SJCRH30 (cell line): ENCODE results near the gene VGLL3. TPM values are rescaled to one million over a fixed set of nuclear protein-coding genes. Genes with fewer than 3 reads are reported as not detected.
A peak's percentile ranks its signal among the peaks of the same experiment; 100 is the strongest.
"Not testable (repeated sequence)": the region's sequence is repeated elsewhere in the genome, so short reads cannot be mapped to it uniquely, and the experiment has no call there.

Experiments used
- DNase-seq, 2 experiments: peaks; one replicate each; pipeline ENCODE4 v3.0.0-alpha.2; 2015 to 2020
- H3K27ac ChIP-seq: fragments of 250-450 bp; sonication (Bioruptor Pico); 2 replicates; pipeline ENCODE4 v1.5.1; 2020; ENCODE audit warnings: mild to moderate bottlenecking, moderate library complexity
- H3K27me3 ChIP-seq: fragments of 250-450 bp; sonication (Bioruptor Pico); 2 replicates; pipeline ENCODE4 v1.5.1; 2020; ENCODE audit warnings: mild to moderate bottlenecking, moderate library complexity
- H3K36me3 ChIP-seq: fragments of 250-450 bp; sonication (Bioruptor Pico); 2 replicates; pipeline ENCODE4 v1.5.1; 2020; ENCODE audit warnings: mild to moderate bottlenecking, moderate library complexity
- H3K4me1 ChIP-seq: fragments of 250-450 bp; sonication (Bioruptor Pico); 2 replicates; pipeline ENCODE4 v1.5.1; 2020; ENCODE audit warnings: mild to moderate bottlenecking, moderate library complexity
- H3K4me3 ChIP-seq: fragments of 250-450 bp; sonication (Bioruptor Pico); 2 replicates; pipeline ENCODE4 v1.5.1; 2020; ENCODE audit warnings: mild to moderate bottlenecking, moderate library complexity
- H3K9me3 ChIP-seq: fragments of 250-450 bp; sonication (Bioruptor Pico); replicated peaks from 2 replicates; pipeline ENCODE4 v1.5.1; 2020; ENCODE audit warnings: mild to moderate bottlenecking, moderate library complexity
- total RNA-seq: library from RNA; depleted of rRNA; stranded (reverse); fragments of >200 nt; shearing (Covaris generic); gene quantifications from 2 replicates; pipeline ENCODE4 v1.2.3, GENCODE V29; 2014

Gene VGLL3
- total RNA-seq, 1 experiment from 2014 or later, result 86.6 TPM

DNA sequence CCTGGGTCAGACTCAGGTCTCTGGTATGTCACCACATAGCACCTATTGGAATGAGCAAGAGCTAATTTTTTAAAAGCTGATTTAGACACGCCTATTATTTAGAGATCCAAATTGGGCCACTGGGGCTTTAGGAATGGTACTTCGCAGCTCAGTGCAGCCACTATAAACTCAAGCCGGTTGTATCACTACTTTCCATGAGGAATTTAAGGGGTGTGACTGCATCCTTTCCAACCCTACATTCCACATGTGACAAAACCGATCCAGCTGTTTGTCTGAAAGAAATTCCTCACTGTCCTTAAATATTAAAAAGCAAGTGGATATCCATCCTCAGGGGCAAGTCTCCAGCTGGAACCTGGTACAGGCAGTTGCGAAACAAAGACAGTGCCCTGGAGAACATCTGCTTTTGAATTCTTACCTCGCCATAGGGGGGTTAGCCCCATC, 12.8 kb downstream of the VGLL3 start:
- peaks cover 66% of the 10 kb centered on the region for H3K36me3 ChIP-seq
- H3K27ac ChIP-seq, result peak overlapping the region; percentile 54
- H3K27me3 ChIP-seq, result no peaks in the 10 kb centered on the region
- no peaks in the 10 kb centered on the region for H3K9me3 ChIP-seq
- no peak overlapping the region for H3K4me3 ChIP-seq
- H3K4me1 ChIP-seq, result peaks cover 55% of the 10 kb centered on the region
- DNase-seq, result peak; percentile 38 to 46

DNA sequence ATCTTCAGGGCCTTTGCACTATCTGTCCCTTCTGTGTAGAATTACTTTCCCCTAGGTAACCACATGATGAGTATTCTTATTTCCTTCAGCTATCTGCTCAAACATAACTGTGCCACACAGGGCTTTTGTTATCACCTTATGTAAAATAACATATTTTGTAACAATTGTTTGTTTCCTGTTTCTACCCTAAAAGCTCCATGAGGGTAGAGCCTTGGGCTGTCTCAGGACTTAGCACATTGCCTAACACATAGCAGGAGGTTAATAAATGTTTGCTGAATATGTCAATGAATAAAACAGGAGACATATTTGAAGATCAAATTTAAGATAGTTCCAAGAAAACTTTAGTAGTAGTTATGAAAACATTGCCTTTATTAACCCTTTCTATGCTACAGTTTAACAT, 14.7 kb downstream of the VGLL3 start:
- Histone ChIP-seq H3K9me3 (no peaks in the 10 kb centered on the region), H3K27me3 (no peaks in the 10 kb centered on the region), H3K27ac (no peak overlapping the region), H3K36me3 (peaks cover 79% of the 10 kb centered on the region), H3K4me1 (peaks cover 54% of the 10 kb centered on the region), H3K4me3 (no peak overlapping the region)
- DNase-seq, result no peak

- not testable (repeated sequence) for H3K4me3 ChIP-seq, DNase-seq, H3K9me3 ChIP-seq, H3K27me3 ChIP-seq
- H3K36me3 ChIP-seq, result peaks cover 91% of the 10 kb centered on the region
- H3K4me1 ChIP-seq, result peaks cover 38% of the 10 kb centered on the region
- peak overlapping the region; percentile 75 for H3K27ac ChIP-seq
These were observed 16.8 kb downstream of the VGLL3 start for GRCh38 chr3:86974177-86974576.

DNA sequence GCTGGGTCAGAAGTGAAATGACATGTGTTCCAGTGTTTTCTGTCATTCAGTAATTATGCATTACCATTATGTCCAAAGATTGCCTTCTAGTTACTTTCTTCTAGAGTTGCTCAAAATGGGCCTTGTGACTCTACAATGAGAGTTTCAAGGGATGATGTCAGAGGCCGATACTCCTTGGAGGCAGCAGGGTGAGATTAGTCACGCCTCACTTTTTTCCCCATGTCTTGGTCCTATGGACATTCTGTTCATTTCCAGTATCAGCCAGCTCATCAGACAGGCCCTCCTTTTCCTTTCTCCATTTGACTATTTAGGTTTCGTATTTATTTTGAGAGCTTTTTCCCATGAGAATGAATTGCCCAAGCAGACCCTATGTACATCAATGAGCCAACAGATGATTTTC, 17.5 kb downstream of the VGLL3 start:
- Histone ChIP-seq H3K27me3 (no peaks in the 10 kb centered on the region), H3K4me1 (peaks cover 30% of the 10 kb centered on the region), H3K9me3 (no peaks in the 10 kb centered on the region), H3K36me3 (peaks cover 91% of the 10 kb centered on the region), H3K27ac (peak overlapping the region; percentile 75), H3K4me3 (no peak overlapping the region)
- DNase-seq, result peak; percentile 73 to 85

GRCh38 chr3:86969500-86970189, 21.3 kb downstream of the VGLL3 start:
- H3K9me3 ChIP-seq, result no peaks in the 10 kb centered on the region
- peaks cover 86% of the 10 kb centered on the region for H3K36me3 ChIP-seq
- H3K4me3 ChIP-seq, result no peak overlapping the region
- H3K4me1 ChIP-seq, result peaks cover 15% of the 10 kb centered on the region
- no peaks in the 10 kb centered on the region for H3K27me3 ChIP-seq
- DNase-seq, result peak; percentile 31 to 73
- no peak overlapping the region for H3K27ac ChIP-seq

DNA sequence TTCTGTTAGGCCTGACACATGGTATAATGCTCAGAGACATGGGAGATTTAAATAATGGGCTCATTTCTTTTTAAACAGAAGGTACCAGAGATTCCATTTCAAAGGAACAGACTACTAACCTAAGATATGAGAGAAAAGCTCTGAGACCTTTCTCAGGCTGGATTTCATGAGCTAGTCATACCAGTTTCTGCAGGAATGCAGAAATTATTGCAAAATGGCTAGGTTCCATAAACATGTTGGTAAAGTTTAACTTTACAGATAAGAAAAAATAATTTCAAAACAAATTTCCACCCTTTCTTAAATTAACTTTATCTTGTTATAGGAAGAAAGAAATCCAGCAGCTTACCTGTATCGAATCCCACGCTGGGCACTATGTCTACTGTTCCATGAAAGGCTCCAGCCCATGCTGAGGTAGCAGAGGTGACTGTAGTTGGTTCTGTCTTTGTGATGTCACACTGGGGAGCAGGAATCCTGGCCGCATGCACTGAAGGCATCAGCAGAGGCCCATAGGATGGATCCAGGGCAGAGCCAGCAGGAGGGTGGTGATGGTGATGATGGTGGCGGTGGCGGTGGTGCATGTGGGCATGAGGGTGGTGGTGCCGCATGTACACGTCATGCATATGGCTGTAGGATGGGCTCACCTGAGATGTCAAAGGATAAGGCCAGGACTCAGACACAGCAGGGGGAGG, 22.6 kb downstream of the VGLL3 start:
- H3K9me3 ChIP-seq, result no peaks in the 10 kb centered on the region
- H3K27ac ChIP-seq, result no peak overlapping the region
- H3K27me3 ChIP-seq, result no peaks in the 10 kb centered on the region
- peaks cover 84% of the 10 kb centered on the region for H3K36me3 ChIP-seq
- no peak for DNase-seq
- H3K4me3 ChIP-seq, result no peak overlapping the region
- H3K4me1 ChIP-seq, result peaks cover 8% of the 10 kb centered on the region

DNA sequence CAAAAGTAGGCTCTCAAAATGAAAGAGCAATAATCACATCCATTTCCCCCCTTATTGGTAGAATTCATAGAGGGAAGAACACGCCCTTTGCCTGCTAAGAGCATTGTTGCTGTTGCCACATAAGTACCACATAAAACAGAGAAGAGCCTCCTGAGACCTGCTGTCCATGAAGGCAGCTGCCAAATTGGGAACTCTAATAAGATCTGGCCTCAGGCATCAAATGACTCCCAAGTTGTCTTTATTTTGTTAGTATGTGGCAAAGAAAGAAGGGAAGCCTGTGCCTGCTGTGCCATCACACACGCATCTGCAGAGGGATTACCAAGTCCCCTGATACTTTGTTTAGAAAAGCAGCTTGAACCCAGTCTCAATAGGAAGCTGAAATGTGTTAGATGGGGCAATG, 23.9 kb downstream of the VGLL3 start:
- Histone ChIP-seq H3K27ac (no peak overlapping the region), H3K36me3 (peaks cover 79% of the 10 kb centered on the region), H3K4me3 (no peak overlapping the region), H3K4me1 (peaks cover 2% of the 10 kb centered on the region), H3K9me3 (no peaks in the 10 kb centered on the region), H3K27me3 (no peaks in the 10 kb centered on the region)
- DNase-seq, result peak in 1 of 2 experiments; percentile 46

DNA sequence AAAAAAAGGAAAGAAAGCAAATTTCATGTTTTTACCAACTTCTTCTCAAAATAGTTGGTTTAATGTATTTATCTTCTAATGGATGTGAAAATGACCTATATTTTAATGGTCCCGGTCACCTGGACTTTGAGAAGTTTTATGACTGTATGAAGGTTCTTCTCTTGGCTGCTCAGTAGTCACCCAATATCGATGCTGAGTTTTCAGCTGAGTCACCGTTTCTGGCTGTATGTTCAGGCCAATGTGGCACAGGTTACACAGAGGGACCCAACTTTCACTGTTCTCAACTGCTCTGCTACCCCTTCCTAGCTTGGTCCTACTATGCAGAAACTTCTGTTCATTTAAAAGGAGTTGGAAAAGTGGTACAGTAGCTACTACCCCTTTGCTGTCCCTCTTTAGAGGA, 25.8 kb downstream of the VGLL3 start:
- peaks cover 83% of the 10 kb centered on the region for H3K36me3 ChIP-seq
- H3K9me3 ChIP-seq, result no peaks in the 10 kb centered on the region
- no peak overlapping the region for H3K4me3 ChIP-seq
- no peak for DNase-seq
- H3K4me1 ChIP-seq, result peaks cover 7% of the 10 kb centered on the region
- no peaks in the 10 kb centered on the region for H3K27me3 ChIP-seq
- no peak overlapping the region for H3K27ac ChIP-seq

DNA sequence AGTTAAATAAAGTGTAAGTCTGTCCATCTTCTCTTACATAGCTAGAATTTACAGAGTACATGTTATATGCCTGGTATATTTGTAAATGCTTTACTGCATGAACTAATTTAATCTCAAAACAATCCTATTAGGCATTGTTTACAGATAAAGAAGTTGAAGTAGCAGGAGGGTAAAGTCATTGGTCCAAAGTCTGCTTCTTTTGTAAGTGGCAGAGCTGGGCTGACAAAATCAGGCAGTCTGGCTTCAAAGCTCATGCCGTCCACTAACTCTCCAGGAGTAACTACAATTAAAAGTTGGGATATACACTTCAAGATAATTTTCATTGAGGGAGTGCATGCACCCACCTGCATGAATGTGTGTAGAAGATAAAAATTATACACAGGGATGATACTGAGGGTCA, 27.3 kb downstream of the VGLL3 start:
- Histone ChIP-seq H3K4me1 (peaks cover 7% of the 10 kb centered on the region), H3K9me3 (no peaks in the 10 kb centered on the region), H3K27me3 (no peaks in the 10 kb centered on the region), H3K27ac (no peak overlapping the region), H3K36me3 (peaks cover 77% of the 10 kb centered on the region), H3K4me3 (no peak overlapping the region)
- no peak for DNase-seq

GRCh38 chr3:86961297-86961696, 29.7 kb downstream of the VGLL3 start:
- Histone ChIP-seq H3K4me3 (no peak overlapping the region), H3K9me3 (no peaks in the 10 kb centered on the region), H3K36me3 (peaks cover 73% of the 10 kb centered on the region), H3K27me3 (no peaks in the 10 kb centered on the region), H3K27ac (no peak overlapping the region), H3K4me1 (peaks cover 7% of the 10 kb centered on the region)
- DNase-seq, result no peak

DNA sequence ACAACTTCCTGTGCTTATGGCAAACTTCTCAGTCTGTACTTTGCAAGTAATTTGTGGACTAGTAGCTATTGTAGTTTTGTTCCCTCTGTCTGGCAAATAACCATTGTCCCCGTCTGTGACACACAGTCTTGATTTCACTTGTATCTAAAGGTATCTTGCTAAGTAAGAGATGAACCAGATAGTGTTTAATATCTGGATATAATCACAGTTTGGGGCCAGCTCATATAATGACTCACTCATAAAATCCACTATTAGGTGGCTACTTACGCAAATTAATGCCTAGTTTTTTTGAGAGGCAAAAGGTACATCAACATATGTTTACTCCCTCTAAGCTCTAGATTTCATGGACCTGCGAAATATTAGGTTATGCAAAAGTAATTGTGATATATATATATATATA, 30.4 kb downstream of the VGLL3 start:
- Histone ChIP-seq H3K4me1 (peaks cover 7% of the 10 kb centered on the region), H3K9me3 (no peaks in the 10 kb centered on the region), H3K27ac (no peak overlapping the region), H3K27me3 (no peaks in the 10 kb centered on the region), H3K36me3 (peaks cover 65% of the 10 kb centered on the region), H3K4me3 (no peak overlapping the region)
- no peak for DNase-seq

DNA sequence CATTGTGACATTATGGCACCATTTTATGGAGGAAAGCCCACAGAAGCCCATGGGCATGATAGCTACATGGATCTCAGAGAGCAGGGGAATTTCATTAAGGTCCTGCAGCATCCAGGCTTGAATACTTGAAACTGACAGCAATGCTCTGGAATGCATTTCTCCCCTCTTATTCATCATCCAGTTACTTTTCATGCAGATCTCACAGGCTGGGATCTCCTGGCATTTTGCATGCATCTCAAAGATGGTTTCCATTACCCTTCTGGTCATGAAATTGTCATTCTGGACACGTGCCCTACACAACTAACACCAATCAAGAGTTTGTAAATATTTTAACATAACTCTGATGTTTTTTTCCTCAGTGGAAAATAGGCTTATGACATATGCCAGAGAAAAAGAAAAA, 32.4 kb downstream of the VGLL3 start:
- Histone ChIP-seq H3K27me3 (no peaks in the 10 kb centered on the region), H3K36me3 (peaks cover 54% of the 10 kb centered on the region), H3K4me1 (peaks cover 25% of the 10 kb centered on the region), H3K9me3 (no peaks in the 10 kb centered on the region), H3K4me3 (no peak overlapping the region), H3K27ac (no peak overlapping the region)
- DNase-seq, result no peak

- Histone ChIP-seq H3K4me1 (peaks cover 19% of the 10 kb centered on the region), H3K27me3 (no peaks in the 10 kb centered on the region), H3K27ac (no peak overlapping the region), H3K36me3 (peaks cover 34% of the 10 kb centered on the region), H3K9me3 (no peaks in the 10 kb centered on the region), H3K4me3 (no peak overlapping the region)
- DNase-seq, result peak in 1 of 2 experiments; percentile 48
These were observed 36.2 kb downstream of the VGLL3 start for GRCh38 chr3:86954747-86955146.

DNA sequence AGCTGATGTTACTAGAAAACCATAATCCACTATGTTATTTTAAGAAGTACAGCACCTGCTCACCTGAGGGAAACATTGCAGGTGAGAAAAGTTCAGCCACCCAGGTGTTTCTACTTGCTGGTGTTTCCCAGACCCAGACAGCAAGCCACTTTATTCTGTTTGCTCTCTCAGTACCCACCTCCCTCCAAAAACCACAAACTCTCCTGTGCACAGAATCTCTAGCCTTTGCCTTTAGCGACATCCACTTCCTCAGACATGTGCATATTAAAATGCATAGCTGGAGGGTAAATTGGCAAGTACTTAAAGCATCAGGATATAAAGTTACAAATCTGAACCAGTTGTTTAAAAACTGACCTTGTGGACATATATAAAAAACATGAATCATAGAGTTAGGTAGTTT, 36.7 kb downstream of the VGLL3 start:
- peak in 1 of 2 experiments; percentile 68 for DNase-seq

DNA sequence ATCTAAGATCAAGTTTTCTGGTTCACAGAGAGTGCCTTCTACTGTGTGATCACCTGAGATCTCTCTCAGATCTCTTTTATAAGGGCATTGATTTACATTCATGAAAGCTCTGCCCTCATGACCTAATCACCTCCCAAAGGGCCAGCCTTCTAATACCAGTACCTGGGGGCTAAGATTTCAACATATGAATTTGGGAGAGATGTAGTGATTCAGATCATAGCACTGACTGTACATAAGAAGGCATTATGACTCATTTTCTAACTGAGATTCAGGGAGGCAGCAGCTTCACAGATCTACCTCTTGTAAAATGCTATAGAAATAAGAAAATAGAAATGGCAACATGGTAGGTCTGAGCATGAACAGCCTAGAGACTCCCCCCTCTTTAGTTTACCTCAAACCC, 39.6 kb downstream of the VGLL3 start:
- no peak for DNase-seq
- H3K4me1 ChIP-seq, result peaks cover 19% of the 10 kb centered on the region
- no peak overlapping the region for H3K27ac ChIP-seq
- H3K27me3 ChIP-seq, result no peaks in the 10 kb centered on the region
- H3K4me3 ChIP-seq, result no peak overlapping the region
- no peaks in the 10 kb centered on the region; the same call in 1 of the 2 replicates for H3K9me3 ChIP-seq
- H3K36me3 ChIP-seq, result peaks cover 41% of the 10 kb centered on the region

More for the DNA sequence above, 36.7 kb downstream of the VGLL3 start:
- H3K27me3 ChIP-seq, result no peaks in the 10 kb centered on the region
- H3K36me3 ChIP-seq, result peaks cover 36% of the 10 kb centered on the region
- no peaks in the 10 kb centered on the region for H3K9me3 ChIP-seq
- H3K4me3 ChIP-seq, result no peak overlapping the region
- H3K4me1 ChIP-seq, result peaks cover 19% of the 10 kb centered on the region
- H3K27ac ChIP-seq, result no peak overlapping the region
